Measurements from ENCODE around the gene LHFPL2. TPM values are rescaled to one million over a fixed set of nuclear protein-coding genes. Genes with fewer than 3 reads are reported as not detected.

Gene LHFPL2
- total and polyA plus RNA-seq, 2 experiments from 2014 or later, result 10.6 to 50.8 TPM

DNA sequence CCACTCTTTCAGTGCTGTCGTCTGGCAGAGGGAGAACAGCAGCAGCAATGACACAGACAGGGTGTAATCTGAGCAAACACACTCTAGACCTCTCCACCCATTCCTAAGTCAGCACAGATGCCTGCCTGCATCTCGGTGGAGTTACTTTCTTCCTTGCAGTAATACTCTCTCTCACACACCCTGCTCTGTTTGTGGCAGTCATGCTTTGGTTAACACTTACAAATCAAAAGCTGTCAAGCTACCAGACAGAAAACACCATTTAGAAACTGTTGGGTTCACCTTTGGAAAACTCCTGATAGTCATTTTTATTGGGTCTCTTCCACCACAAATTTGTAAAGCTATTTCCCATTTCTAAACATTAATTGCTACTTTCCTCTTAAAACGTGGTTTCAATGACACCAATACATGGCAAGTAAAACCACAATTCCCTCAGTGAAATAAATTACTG, 27.3 kb downstream of the LHFPL2 start:
- H3K9me3 Mint-ChIP-seq, result peaks cover 20% of the 10 kb centered on the region
- no peaks in the 10 kb centered on the region for H3K27me3 ChIP-seq (ENCODE audit: insufficient read depth)
- DNase-seq (ENCODE audit: low spot score) (no peak), ATAC-seq (no peak)
- no peak for TF ChIP-seq NANOG (IDR thresholded peaks at IDR 0.05; ENCODE audit: borderline replicate concordance)
- no peak for TF ChIP-seq EZH2phosphoT487 (IDR thresholded peaks at IDR 0.05; ENCODE audit: unreplicated experiment)
- no peak for TF ChIP-seq CREB1 (CRISPR knock-in tag; IDR thresholded peaks at IDR 0.05; ENCODE audit: low read depth)
- TF ChIP-seq POLR2AphosphoS5 (IDR thresholded peaks at IDR 0.05; ENCODE audit: low read depth), result no peak
- no peak for TF ChIP-seq ZNF462 (CRISPR knock-in tag; IDR thresholded peaks at IDR 0.05)
- no peak for TF ChIP-seq CTCF (conservative IDR thresholded peaks at IDR 0.05; ENCODE audit: low read depth in 2 of 2)
- TF ChIP-seq ZNF331 (CRISPR knock-in tag; IDR thresholded peaks at IDR 0.05; ENCODE audit: low read depth), result no peak
- no peak for TF ChIP-seq ZNF114 (CRISPR knock-in tag; IDR thresholded peaks at IDR 0.05)
- no peak for TF ChIP-seq EZH2 (IDR thresholded peaks at IDR 0.05; ENCODE audit: low read depth, unreplicated experiment)
- TF ChIP-seq JUNB (IDR thresholded peaks at IDR 0.05; ENCODE audit: unreplicated experiment), result no peak
- no peak for TF ChIP-seq REST (IDR thresholded peaks at IDR 0.05; ENCODE audit: unreplicated experiment)
- no peak for TF ChIP-seq ETS1 (IDR thresholded peaks at IDR 0.05)
- no peak for TF ChIP-seq STAT1 (IDR thresholded peaks at IDR 0.05; ENCODE audit: unreplicated experiment)
- peaks cover 28% of the 10 kb centered on the region for H4K20me1 ChIP-seq (replicated peaks; ENCODE audit: insufficient read depth)
- peaks cover 12% of the 10 kb centered on the region for H3K36me3 ChIP-seq (ENCODE audit: insufficient read depth)
- H3K27ac Mint-ChIP-seq, result no peak overlapping the region
- H3K9me2 ChIP-seq (ENCODE audit: insufficient read depth), result no peaks in the 10 kb centered on the region
- no peaks in the 10 kb centered on the region for H3F3A ChIP-seq (replicated peaks; ENCODE audit: low read depth)
- peaks cover 8% of the 10 kb centered on the region for H3K4me1 Mint-ChIP-seq
- H3K27ac ChIP-seq (ENCODE audit: low read depth), result no peak overlapping the region
- H3K36me3 Mint-ChIP-seq (ENCODE audit: low read depth), result peaks cover 70% of the 10 kb centered on the region
- peaks cover 81% of the 10 kb centered on the region for H3K79me2 ChIP-seq (replicated peaks; ENCODE audit: insufficient read depth)
- H2AFZ ChIP-seq, result no peak overlapping the region
- no peak overlapping the region for H3K4me2 ChIP-seq
- no peak overlapping the region for H3K4me3 Mint-ChIP-seq
- no peak overlapping the region for H3K4me3 ChIP-seq
- no peaks in the 10 kb centered on the region for H3K4me1 ChIP-seq (ENCODE audit: insufficient read depth)
- no peaks in the 10 kb centered on the region for H3K27me3 Mint-ChIP-seq (ENCODE audit: insufficient read depth, low read depth, poor library complexity)
